Measurements from ENCODE around the gene SYNE2. TPM values are rescaled to one million over a fixed set of nuclear protein-coding genes. Genes with fewer than 3 reads are reported as not detected.

SYNE2 gene
- total and polyA plus RNA-seq, 2 donors (not counting 3 experiments of a cell fraction or from before 2014, with no cell fraction given) = 16.0 to 53.7 TPM

- no peaks in the 10 kb centered on the region for H4K20me1 ChIP-seq (replicated peaks; ENCODE audit: control insufficient read depth, extremely low read depth, insufficient read depth, low read length)
- no peak overlapping the region for H3K4me3 ChIP-seq (replicated peaks in 1 of 3; ENCODE audit: insufficient read depth in 1 of 3, low read depth in 1 of 3, low read length in 3 of 3)
- H3K79me2 ChIP-seq (ENCODE audit: control insufficient read depth, insufficient read depth, low read length) = no peaks in the 10 kb centered on the region
- H3K27ac ChIP-seq (ENCODE audit: insufficient read depth, low read depth, low read length) = no peak overlapping the region
- no peak overlapping the region for H3K9ac ChIP-seq (replicated peaks; ENCODE audit: extremely low read depth, insufficient read depth, low read length)
- no peaks in the 10 kb centered on the region for H3K27me3 ChIP-seq (ENCODE audit: control insufficient read depth in 2 of 2, insufficient read depth in 2 of 2, low read length in 2 of 2)
- intact Hi-C loops (cut with micrococcal nuclease) (no loop called here), dilution Hi-C loops (cut with MboI; ENCODE audit: extremely low pct_ligation_motif_present, low sequenced_read_pairs) (no loop called here)
- H3K9me3 ChIP-seq (replicated peaks; ENCODE audit: control insufficient read depth, insufficient read depth, low read length) = no peaks in the 10 kb centered on the region
- peaks cover 0 to 3% of the 10 kb centered on the region in 2 experiments for H3K36me3 ChIP-seq (ENCODE audit: control insufficient read depth in 2 of 2, extremely low read depth in 1 of 2, insufficient read depth in 2 of 2, low read length in 2 of 2)
- DNase-seq (ENCODE audit: low read depth, low spot score) = no peak
- ChIA-PET CTCF (interaction anchor here (0.9 kb wide), 1 partner anchor 13 kb away, joined by 3 read pairs; no protein-coding TSS in a partner anchor), POLR2A (no interaction called here)
- BruUV-seq (replicated peaks) = no TSS peak
- no peaks in the 10 kb centered on the region for H3K4me1 ChIP-seq (ENCODE audit: control insufficient read depth, extremely low read depth, insufficient read depth, low read length)
- H3K9me1 ChIP-seq (replicated peaks; ENCODE audit: control insufficient read depth, extremely low read depth, insufficient read depth, low read length) = no peaks in the 10 kb centered on the region
- TF ChIP-seq FOS (IDR thresholded peaks at IDR 0.05; ENCODE audit: borderline replicate concordance, insufficient read depth, low read length) (no peak), MYC (IDR thresholded peaks at IDR 0.05; ENCODE audit: low read depth, low read length) (no peak), MAX (IDR thresholded peaks at IDR 0.05; ENCODE audit: insufficient read depth, insufficient read length) (no peak), GATA2 (IDR thresholded peaks at IDR 0.05; ENCODE audit: insufficient read depth, insufficient read length, low read depth, low read length) (no peak), EZH2 (IDR thresholded peaks at IDR 0.05; ENCODE audit: borderline replicate concordance, low read depth, low read length, severe bottlenecking) (no peak), JUN (IDR thresholded peaks at IDR 0.05; ENCODE audit: borderline replicate concordance, insufficient read depth, insufficient read length, low read depth) (no peak), POLR2AphosphoS5 (IDR thresholded peaks at IDR 0.05; ENCODE audit: insufficient read depth, low read depth, low read length) (no peak), CTCF (IDR thresholded peaks at IDR 0.05; ENCODE audit: extremely low read depth in 1 of 2, insufficient read depth in 1 of 2, low read depth in 1 of 2, low read length in 2 of 2) (no peak), POLR2A (IDR thresholded peaks at IDR 0.05; ENCODE audit: low read depth, low read length) (no peak)
- H2AFZ ChIP-seq (ENCODE audit: low read depth, low read length) = no peak overlapping the region
- FAIRE-seq = no peak
- H3K4me2 ChIP-seq (ENCODE audit: insufficient read depth, low read length) = no peak overlapping the region
These were observed 341.6 kb downstream of the SYNE2 start for GRCh38 chr14:64194404-64194803.

Data from endothelial cell of umbilical vein (primary cell).